Measurements from ENCODE around the gene IDE. TPM values are rescaled to one million over a fixed set of nuclear protein-coding genes. Genes with fewer than 3 reads are reported as not detected.

The IDE gene
- total and polyA plus RNA-seq, 2 of the 13 experiments (the other 11 are each of a cell fraction or from before 2014, with no cell fraction given), result 16.1 to 52.1 TPM

GRCh38 chr10:92573798-92574547, at the start of gene IDE (continued):
- TF ChIP-seq, protein P1, sequence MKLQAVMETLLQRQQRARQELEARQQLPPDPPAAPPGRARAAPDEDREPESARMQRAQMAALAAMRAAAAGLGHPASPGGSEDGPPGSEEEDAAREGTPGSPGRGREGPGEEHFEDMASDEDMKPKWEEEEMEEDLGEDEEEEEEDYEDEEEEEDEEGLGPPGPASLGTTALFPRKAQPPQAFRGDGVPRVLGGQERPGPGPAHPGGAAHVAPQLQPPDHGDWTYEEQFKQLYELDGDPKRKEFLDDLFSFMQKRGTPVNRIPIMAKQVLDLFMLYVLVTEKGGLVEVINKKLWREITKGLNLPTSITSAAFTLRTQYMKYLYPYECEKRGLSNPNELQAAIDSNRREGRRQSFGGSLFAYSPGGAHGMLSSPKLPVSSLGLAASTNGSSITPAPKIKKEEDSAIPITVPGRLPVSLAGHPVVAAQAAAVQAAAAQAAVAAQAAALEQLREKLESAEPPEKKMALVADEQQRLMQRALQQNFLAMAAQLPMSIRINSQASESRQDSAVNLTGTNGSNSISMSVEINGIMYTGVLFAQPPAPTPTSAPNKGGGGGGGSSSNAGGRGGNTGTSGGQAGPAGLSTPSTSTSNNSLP (IDR thresholded peaks at IDR 0.05; ENCODE audit: low read depth, low read length), result 0 out of 2 replicates have a peak, but pooled peaks have one; percentile 11
- TF ChIP-seq ZNF180 (CRISPR knock-in tag; IDR thresholded peaks at IDR 0.05; ENCODE audit: borderline replicate concordance, low read depth), result no peak
- TF ChIP-seq ELF4 (CRISPR knock-in tag; IDR thresholded peaks at IDR 0.05; ENCODE audit: borderline replicate concordance), result 0 out of 2 replicates have a peak, but pooled peaks have one; percentile 24
- TF ChIP-seq KLF16 (CRISPR knock-in tag; IDR thresholded peaks at IDR 0.05), result peak in 1 of 2 experiments; percentile 84; a peak in 1 of 4 replicates
- TF ChIP-seq, protein P2, sequence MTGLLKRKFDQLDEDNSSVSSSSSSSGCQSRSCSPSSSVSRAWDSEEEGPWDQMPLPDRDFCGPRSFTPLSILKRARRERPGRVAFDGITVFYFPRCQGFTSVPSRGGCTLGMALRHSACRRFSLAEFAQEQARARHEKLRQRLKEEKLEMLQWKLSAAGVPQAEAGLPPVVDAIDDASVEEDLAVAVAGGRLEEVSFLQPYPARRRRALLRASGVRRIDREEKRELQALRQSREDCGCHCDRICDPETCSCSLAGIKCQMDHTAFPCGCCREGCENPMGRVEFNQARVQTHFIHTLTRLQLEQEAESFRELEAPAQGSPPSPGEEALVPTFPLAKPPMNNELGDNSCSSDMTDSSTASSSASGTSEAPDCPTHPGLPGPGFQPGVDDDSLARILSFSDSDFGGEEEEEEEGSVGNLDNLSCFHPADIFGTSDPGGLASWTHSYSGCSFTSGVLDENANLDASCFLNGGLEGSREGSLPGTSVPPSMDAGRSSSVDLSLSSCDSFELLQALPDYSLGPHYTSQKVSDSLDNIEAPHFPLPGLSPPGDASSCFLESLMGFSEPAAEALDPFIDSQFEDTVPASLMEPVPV (CRISPR knock-in tag; IDR thresholded peaks at IDR 0.05), result peak; percentile 45; the same call in 1 of the 2 replicates
- no peak for TF ChIP-seq ZBTB7B (CRISPR knock-in tag; IDR thresholded peaks at IDR 0.05)
- peak; percentile 87; the same call in 1 of the 2 replicates for TF ChIP-seq ZNF343 (CRISPR knock-in tag; IDR thresholded peaks at IDR 0.05)
- TF ChIP-seq, protein P3, sequence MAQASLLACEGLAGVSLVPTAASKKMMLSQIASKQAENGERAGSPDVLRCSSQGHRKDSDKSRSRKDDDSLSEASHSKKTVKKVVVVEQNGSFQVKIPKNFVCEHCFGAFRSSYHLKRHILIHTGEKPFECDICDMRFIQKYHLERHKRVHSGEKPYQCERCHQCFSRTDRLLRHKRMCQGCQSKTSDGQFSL (CRISPR knock-in tag; IDR thresholded peaks at IDR 0.05), result peak; percentile 86
- peak; percentile 52 for TF ChIP-seq TEAD3 (CRISPR knock-in tag; optimal IDR thresholded peaks at IDR 0.05; ENCODE audit: borderline replicate concordance)
- TF ChIP-seq FOXO4 (CRISPR knock-in tag; conservative IDR thresholded peaks at IDR 0.05), result no peak
- peak; percentile 22; the same call in 1 of the 2 replicates for TF ChIP-seq NFYB (CRISPR knock-in tag; IDR thresholded peaks at IDR 0.05)
- peak; percentile 60; the same call in 1 of the 2 replicates for TF ChIP-seq MAFF (IDR thresholded peaks at IDR 0.05; ENCODE audit: low read depth, low read length)
- peak; percentile 91 for TF ChIP-seq ZNF547 (CRISPR knock-in tag; IDR thresholded peaks at IDR 0.05)
- TF ChIP-seq, protein P4, sequence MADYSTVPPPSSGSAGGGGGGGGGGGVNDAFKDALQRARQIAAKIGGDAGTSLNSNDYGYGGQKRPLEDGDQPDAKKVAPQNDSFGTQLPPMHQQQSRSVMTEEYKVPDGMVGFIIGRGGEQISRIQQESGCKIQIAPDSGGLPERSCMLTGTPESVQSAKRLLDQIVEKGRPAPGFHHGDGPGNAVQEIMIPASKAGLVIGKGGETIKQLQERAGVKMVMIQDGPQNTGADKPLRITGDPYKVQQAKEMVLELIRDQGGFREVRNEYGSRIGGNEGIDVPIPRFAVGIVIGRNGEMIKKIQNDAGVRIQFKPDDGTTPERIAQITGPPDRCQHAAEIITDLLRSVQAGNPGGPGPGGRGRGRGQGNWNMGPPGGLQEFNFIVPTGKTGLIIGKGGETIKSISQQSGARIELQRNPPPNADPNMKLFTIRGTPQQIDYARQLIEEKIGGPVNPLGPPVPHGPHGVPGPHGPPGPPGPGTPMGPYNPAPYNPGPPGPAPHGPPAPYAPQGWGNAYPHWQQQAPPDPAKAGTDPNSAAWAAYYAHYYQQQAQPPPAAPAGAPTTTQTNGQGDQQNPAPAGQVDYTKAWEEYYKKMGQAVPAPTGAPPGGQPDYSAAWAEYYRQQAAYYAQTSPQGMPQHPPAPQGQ (CRISPR knock-in tag; IDR thresholded peaks at IDR 0.05; ENCODE audit: borderline replicate concordance), result 0 out of 2 replicates have a peak, but pooled peaks have one; percentile 78
- TF ChIP-seq POLR2A (IDR thresholded peaks at IDR 0.05; ENCODE audit: insufficient read depth in 1 of 2, low read depth in 2 of 2, low read length in 2 of 2), result peak; percentile 87 to 88
- TF ChIP-seq RARA (CRISPR knock-in tag; IDR thresholded peaks at IDR 0.05), result 0 out of 2 replicates have a peak, but pooled peaks have one; percentile 12
- no peak for TF ChIP-seq ZNF260 (CRISPR knock-in tag; IDR thresholded peaks at IDR 0.05; ENCODE audit: borderline replicate concordance, low read depth)
- TF ChIP-seq SAFB2 (CRISPR knock-in tag; IDR thresholded peaks at IDR 0.05; ENCODE audit: borderline replicate concordance, low read depth), result no peak; the same call in 1 of the 2 replicates
- peak; percentile 88 for TF ChIP-seq DMAP1 (CRISPR knock-in tag; IDR thresholded peaks at IDR 0.05)
- TF ChIP-seq PHF5A (CRISPR knock-in tag; IDR thresholded peaks at IDR 0.05; ENCODE audit: low read depth, unreplicated experiment), result peak; percentile 24
- TF ChIP-seq, protein P5, sequence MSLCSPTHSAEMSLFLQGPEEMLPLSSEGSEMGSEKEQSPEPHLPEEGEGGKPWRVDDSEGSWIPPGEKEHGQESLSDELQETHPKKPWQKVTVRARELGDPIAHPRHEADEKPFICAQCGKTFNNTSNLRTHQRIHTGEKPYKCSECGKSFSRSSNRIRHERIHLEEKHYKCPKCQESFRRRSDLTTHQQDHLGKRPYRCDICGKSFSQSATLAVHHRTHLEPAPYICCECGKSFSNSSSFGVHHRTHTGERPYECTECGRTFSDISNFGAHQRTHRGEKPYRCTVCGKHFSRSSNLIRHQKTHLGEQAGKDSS (CRISPR knock-in tag; IDR thresholded peaks at IDR 0.05; ENCODE audit: borderline replicate concordance, low read depth), result peak; percentile 69; the same call in 1 of the 2 replicates

Measured in HepG2 (cell line).